ENCODE measurements around the gene BLTP3A. TPM values are rescaled to one million over a fixed set of nuclear protein-coding genes. Genes with fewer than 3 reads are reported as not detected.

Gene BLTP3A
- total and polyA plus RNA-seq, 4 experiments from 2014 or later, result 0.11 to 12.0 (median 6.2) TPM

Other genes with a start within 250 kb of the BLTP3A start
- not detected for gene SPDEF, start 235.8 kb upstream of the BLTP3A start, total RNA-seq
- gene SPDEF, start 235.8 kb upstream of the BLTP3A start, polyA plus RNA-seq, result not detected
- 10 to 100 TPM; 68.6 to 70.7 TPM for gene ILRUN, start 95.3 kb upstream of the BLTP3A start, total RNA-seq
- gene ILRUN, start 95.3 kb upstream of the BLTP3A start, polyA plus RNA-seq, result 10 to 100 TPM; 14.8 to 15.1 TPM
- gene SNRPC, start 34.6 kb upstream of the BLTP3A start, total RNA-seq, result 10 to 100 TPM; 39.4 to 49.9 TPM
- 100 to 1,000 TPM; 252 to 312 TPM for gene SNRPC, start 34.6 kb upstream of the BLTP3A start, polyA plus RNA-seq
- 10 to 100 TPM; 25.3 to 26.1 TPM for gene TAF11, start 96.0 kb downstream of the BLTP3A start, total RNA-seq
- gene TAF11, start 96.0 kb downstream of the BLTP3A start, polyA plus RNA-seq, result 10 to 100 TPM; 16.5 to 19.8 TPM
- 10 to 100 TPM; 13.7 to 15.6 TPM for gene ANKS1A, start 97.2 kb downstream of the BLTP3A start, total RNA-seq
- gene ANKS1A, start 97.2 kb downstream of the BLTP3A start, polyA plus RNA-seq, result 1 to 10 TPM; 1.2 to 5.2 TPM